CD4-positive, alpha-beta T cell treated with Interleukin-10 for 1 hour (primary cell): Measurements from ENCODE around the gene GTF2A1.

Experiments
- DNase-seq: peaks from one replicate; pipeline ENCODE4 v3.0.0-alpha.2; 2020

GTF2A1 gene

DNA sequence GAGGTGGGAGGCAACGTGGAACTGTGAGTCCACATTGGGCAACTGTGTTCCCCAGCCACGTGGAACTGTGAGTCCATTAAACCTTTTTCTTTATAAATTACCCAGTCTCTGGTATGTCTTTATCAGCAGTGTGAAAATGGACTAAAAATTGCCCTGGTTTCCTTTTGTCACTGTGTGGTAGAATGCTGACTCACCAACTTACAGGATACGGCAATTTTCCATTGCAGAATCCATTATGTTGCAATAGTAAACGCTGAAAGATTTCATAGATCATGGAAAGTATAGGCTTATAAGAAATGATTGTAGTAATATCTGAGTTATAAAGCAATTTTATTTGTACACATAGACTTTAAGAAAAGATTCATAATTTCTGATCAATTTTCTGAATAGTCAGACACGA lies 93.0 kb downstream of the GTF2A1 start:
- no peak for DNase-seq

GRCh38 chr14:81125536-81125935 lies 95.2 kb downstream of the GTF2A1 start:
- DNase-seq = no peak
